HG03103 (cell line): ENCODE results near the gene XAB2.
"Not testable (repeated sequence)": the region's sequence is repeated elsewhere in the genome, so short reads cannot be mapped to it uniquely, and the experiment has no call there.

Experiments used
- ATAC-seq: cut with Tn5 transposase; IDR thresholded peaks from one replicate; pipeline ENCODE4 v1.9.1; 2021; ENCODE audit warnings: low read depth; ENCODE audit not compliant: unreplicated experiment

The XAB2 gene

DNA sequence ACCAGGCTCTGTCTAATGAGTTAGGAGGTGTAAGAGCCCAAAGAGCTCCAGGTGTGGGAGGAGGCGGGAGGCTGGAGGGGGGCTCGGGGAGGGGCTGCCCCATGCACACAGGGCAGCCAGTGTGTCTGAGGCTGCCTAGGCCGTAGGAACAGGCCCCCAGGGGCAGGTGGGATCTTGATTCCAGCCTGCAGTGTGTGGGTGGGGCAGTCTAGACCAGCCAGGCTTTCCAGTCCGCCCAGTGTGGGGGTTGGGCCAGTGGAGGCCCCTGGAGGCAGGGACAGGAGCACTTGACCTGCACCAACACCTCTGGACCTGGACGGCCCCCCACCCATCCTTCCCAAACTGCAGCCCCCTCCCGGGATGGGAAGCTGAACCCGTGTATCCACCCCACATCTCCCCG lies 39.1 kb downstream of the XAB2 start:
- ATAC-seq, result no peak

DNA sequence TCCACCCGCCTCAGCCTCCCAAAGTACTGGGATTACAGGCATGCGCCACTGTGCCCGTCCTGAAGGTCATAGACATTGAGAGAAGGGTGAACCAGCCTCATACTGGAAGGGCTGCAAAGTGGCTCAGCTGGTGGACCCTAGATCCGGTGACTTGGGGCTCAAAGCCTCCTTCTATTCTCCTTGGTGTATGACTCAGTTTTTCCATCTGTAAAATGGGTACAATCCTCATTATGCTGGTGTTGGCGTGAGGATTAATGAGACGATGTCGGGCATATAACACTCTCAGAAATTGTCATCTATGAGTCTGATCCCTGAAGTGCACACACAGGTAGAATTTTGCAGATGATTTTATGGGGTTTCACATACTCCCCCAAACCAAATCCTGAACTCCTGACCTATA lies 39.5 kb downstream of the XAB2 start:
- no peak for ATAC-seq

DNA sequence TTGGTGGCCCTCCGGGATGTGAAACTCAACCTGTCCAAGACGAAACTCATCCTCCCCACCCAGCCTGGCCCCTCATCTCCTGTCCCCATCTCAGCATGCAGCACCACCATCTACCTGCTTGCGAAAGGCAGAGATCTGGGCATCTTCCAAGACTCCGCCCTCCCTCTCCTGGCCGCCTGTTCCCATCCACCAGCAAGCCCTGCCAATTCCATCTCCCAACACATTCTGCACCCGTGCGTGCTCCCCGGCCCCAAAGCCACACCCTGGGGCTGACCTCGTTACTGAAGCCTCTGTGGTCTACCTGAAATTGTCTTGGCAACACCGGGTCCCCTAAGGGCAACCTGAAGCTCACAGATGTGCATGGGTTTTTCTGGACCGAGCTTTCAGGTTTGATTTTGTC lies 46.9 kb downstream of the XAB2 start:
- no peak for ATAC-seq

DNA sequence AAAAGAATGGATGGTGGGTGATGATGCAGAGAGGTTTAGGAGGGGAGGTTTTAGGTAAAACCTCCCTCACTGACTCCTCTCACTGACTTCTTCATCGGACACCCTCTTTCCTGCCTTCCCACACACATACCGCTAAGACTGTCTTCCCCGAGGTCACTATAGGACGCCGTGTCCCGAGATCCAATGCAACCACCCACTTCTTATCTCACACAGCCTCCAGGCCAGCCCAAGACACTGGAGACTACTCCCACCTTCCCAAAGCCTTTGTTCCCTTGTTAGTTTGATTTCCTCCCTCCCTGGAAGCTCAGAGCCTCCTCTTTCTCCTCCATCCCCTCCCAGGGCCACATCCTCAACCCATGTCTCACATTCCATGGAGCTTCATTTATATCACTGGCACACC lies 50.2 kb downstream of the XAB2 start:
- no peak for ATAC-seq

DNA sequence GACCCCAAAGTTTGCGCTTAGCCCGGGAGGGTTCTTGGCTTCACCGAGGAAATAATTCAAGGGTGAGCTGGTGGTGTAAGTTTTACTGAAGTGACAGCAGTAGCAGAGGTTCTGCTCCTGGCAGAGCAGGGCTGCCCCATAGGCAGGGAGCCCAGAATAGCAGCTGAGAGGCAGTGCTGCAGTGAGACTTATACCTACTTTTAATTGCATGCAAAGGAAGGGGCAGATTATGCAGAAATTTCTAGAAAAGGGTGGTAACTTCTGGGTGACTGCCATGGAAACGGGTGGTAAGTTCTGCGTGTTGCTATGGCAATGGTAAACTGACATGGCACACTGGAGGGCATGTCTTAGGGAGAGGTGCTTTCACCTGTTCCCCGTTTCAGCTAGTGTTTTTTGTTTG lies 51.2 kb downstream of the XAB2 start:
- ATAC-seq, result no peak

DNA sequence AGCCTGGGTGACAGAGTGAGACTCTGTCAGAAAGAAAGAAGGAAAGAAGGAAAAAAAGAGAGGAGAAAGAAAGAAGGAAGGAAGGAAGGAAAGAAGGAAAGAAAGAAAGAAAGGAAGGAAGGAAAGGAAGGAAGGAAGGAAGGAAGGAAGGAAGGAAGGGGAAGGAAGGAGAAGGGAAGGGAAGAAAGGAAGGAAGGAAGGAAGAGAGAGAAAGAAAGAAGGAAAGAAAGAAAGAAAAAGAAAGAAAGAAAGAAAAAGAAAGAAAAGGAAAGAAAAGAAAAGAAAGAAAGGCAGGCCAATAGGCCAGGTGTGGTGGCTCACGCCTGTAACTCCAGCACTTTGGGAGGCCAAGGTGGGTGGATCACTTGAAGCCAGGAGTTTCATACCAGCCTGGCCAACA lies 51.9 kb downstream of the XAB2 start:
- not testable (repeated sequence) for ATAC-seq

DNA sequence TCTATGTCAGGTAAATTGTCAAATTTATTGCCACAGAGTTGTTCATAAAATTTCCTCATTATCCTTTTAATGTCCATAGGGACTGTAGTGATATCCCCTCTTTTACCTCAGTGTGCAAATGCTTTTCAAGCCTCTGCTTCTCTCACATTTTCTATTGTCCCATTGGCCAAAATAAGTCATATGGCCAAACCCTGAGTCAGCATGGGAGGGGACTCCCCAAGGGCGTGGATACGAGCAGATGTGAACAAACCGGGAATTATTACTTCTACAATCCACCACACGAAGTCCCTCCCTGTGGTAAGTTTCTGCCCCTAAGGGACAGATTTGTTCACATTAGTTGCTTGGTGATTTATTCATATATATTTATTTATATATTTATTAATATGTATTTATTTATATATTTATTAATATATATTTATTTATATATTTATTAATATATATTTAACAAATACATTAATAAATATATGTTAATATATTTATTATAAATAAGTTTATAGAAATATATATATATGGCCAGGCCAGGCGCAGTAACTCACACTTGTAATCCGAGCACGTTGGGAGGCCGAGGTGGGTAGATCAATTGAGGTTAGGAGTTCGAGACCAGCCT lies 53.8 kb downstream of the XAB2 start:
- ATAC-seq, result no peak

DNA sequence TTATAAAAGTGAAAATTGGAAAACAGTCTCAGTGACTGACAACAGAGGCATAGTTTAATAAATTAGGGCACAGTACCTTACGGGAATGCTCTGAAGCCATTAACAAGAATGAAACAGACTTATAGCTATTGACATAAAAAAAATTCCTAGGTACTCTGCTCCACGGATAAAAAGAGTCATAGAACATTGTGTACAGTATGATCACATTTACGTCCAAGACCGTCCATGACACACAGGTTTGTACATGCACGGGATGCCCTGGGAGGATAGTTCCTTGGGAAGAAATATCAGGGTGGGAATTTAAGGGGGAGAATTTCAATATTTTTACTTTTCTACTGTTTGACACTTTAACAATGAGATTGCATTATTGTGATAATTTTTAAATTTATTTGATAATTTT lies 58.6 kb downstream of the XAB2 start:
- ATAC-seq, result no peak
